Endodermal cell (in vitro differentiated cells): Measurements from ENCODE around the gene SCLY. TPM values are rescaled to one million over a fixed set of nuclear protein-coding genes. Genes with fewer than 3 reads are reported as not detected.

ENCODE experiments used
- DNase-seq: peaks from one replicate; pipeline ENCODE4 v3.0.0-alpha.2; 2017
- H3K27ac ChIP-seq: 2 replicates; pipeline ENCODE4 v1.5.1; 2013; ENCODE audit warnings: mild to moderate bottlenecking, low read depth, low read length, moderate library complexity
- H3K27me3 ChIP-seq: 2 replicates; pipeline ENCODE4 v1.6.1; 2013; ENCODE audit warnings: mild to moderate bottlenecking, low read length, moderate library complexity; ENCODE audit not compliant: insufficient read depth, control insufficient read depth, poor library complexity, severe bottlenecking
- H3K36me3 ChIP-seq: 2 replicates; pipeline ENCODE4 v1.7.0; 2013; ENCODE audit warnings: mild to moderate bottlenecking, low read length, moderate library complexity; ENCODE audit not compliant: control insufficient read depth, insufficient read depth
- H3K4me1 ChIP-seq: one replicate; pipeline ENCODE4 v1.7.0; 2013; ENCODE audit warnings: low read length; ENCODE audit not compliant: control insufficient read depth, insufficient read depth
- H3K4me3 ChIP-seq: 2 replicates; pipeline ENCODE4 v1.5.1; 2013; ENCODE audit warnings: mild to moderate bottlenecking, low read length, moderate library complexity
- H3K9ac ChIP-seq: 2 replicates; pipeline ENCODE4 v1.6.1; 2013; ENCODE audit warnings: mild to moderate bottlenecking, low read length, moderate library complexity; ENCODE audit not compliant: poor library complexity, severe bottlenecking; ENCODE audit errors: extremely low read depth
- H3K9me3 ChIP-seq: 2 replicates; pipeline ENCODE4 v1.6.1; 2013; ENCODE audit warnings: mild to moderate bottlenecking, low read length, moderate library complexity; ENCODE audit not compliant: control insufficient read depth
- H3K27ac Mint-ChIP-seq: 2 replicates; pipeline ENCODE4 v1.8.0; 2020; ENCODE audit warnings: mixed read lengths
- H3K27me3 Mint-ChIP-seq: 2 replicates; pipeline ENCODE4 v1.8.0; 2021; ENCODE audit warnings: mild to moderate bottlenecking, mixed read lengths; ENCODE audit not compliant: insufficient read depth
- H3K36me3 Mint-ChIP-seq: 2 replicates; pipeline ENCODE4 v1.8.0; 2020; ENCODE audit warnings: low read depth, mixed read lengths
- H3K4me1 Mint-ChIP-seq: 2 replicates; pipeline ENCODE4 v1.8.0; 2020; ENCODE audit warnings: mixed read lengths
- H3K4me3 Mint-ChIP-seq: 2 replicates; pipeline ENCODE4 v1.8.0; 2020; ENCODE audit warnings: mild to moderate bottlenecking, moderate library complexity, mixed read lengths
- H3K9me3 Mint-ChIP-seq: 2 replicates; pipeline ENCODE4 v1.8.0; 2020; ENCODE audit warnings: mild to moderate bottlenecking, mixed read lengths
- CTCF ChIP-seq: fragments of 200-600 bp; sonication (generic); conservative IDR thresholded peaks from 2 replicates; pipeline ENCODE4 v1.5.0; 2021; ENCODE audit warnings: antibody characterized with exemption, mild to moderate bottlenecking
- WGBS, 2 experiments: methylation state at CpG; one replicate each; pipeline versions ENCODE4 v1.1.5 to v1.1.7; 2013; ENCODE audit warnings: missing lambda C conversion rate in 2 of 2, mixed read lengths in 1 of 2; ENCODE audit not compliant: insufficient coverage in 1 of 2, insufficient read length in 1 of 2; 5-methylcytosine and 5-hydroxymethylcytosine counted together
- total RNA-seq, 2 donors: library from RNA; stranded (reverse); fragmentation: NEBNext Ultra II Directional in 1 of 2; extraction: Animal tissue kit (Norgen Biotek cat#: 25700) in 1 of 2; gene quantifications; 2 replicates in 1 of 2; 3 replicates in 1 of 2; pipeline ENCODE4 v1.2.1, GENCODE V29; 2021

The SCLY gene
- total RNA-seq, 2 donors from 2014 or later, result 39.0 to 45.0 TPM

GRCh38 chr2:238133499-238134392 lies 72.9 kb downstream of the SCLY start:
- Histone ChIP-seq H3K9ac (no peak overlapping the region), H3K27ac (no peak overlapping the region), H3K27me3 (no peaks in the 10 kb centered on the region), H3K9me3 (no peaks in the 10 kb centered on the region), H3K4me3 (no peak overlapping the region), H3K36me3 (no peaks in the 10 kb centered on the region), H3K4me1 (no peaks in the 10 kb centered on the region)
- H3K4me3 Mint-ChIP-seq, result no peak overlapping the region
- H3K9me3 Mint-ChIP-seq, result no peaks in the 10 kb centered on the region
- no peaks in the 10 kb centered on the region for H3K36me3 Mint-ChIP-seq
- TF ChIP-seq CTCF, result peak; percentile 52
- WGBS, 2 experiments, result 85 to 87% methylated on average over 8 to 14 of the region's 14 CpGs
- H3K27me3 Mint-ChIP-seq, result no peaks in the 10 kb centered on the region
- H3K27ac Mint-ChIP-seq, result no peak overlapping the region
- no peaks in the 10 kb centered on the region for H3K4me1 Mint-ChIP-seq
- DNase-seq, result no peak

GRCh38 chr2:238134393-238134785 lies 73.6 kb downstream of the SCLY start:
- no peaks in the 10 kb centered on the region for H3K4me1 Mint-ChIP-seq
- no peaks in the 10 kb centered on the region for H3K9me3 Mint-ChIP-seq
- Histone ChIP-seq H3K27ac (no peak overlapping the region), H3K9me3 (no peaks in the 10 kb centered on the region), H3K36me3 (no peaks in the 10 kb centered on the region), H3K27me3 (no peaks in the 10 kb centered on the region), H3K4me3 (no peak overlapping the region), H3K9ac (no peak overlapping the region), H3K4me1 (no peaks in the 10 kb centered on the region)
- no peaks in the 10 kb centered on the region for H3K36me3 Mint-ChIP-seq
- H3K27me3 Mint-ChIP-seq, result no peaks in the 10 kb centered on the region
- WGBS, 2 experiments, result 89 to 94% methylated on average over 9 to 11 of the region's 11 CpGs
- no peak for TF ChIP-seq CTCF
- no peak overlapping the region for H3K4me3 Mint-ChIP-seq
- no peak overlapping the region for H3K27ac Mint-ChIP-seq
- DNase-seq, result no peak

GRCh38 chr2:238135601-238136150 lies 74.9 kb downstream of the SCLY start:
- H3K27ac ChIP-seq, result no peak overlapping the region
- no peak for DNase-seq
- 93 to 94% methylated on average over 10 to 15 of the region's 15 CpGs for WGBS, 2 experiments
- H3K9me3 ChIP-seq, result no peaks in the 10 kb centered on the region
- H3K9ac ChIP-seq, result no peak overlapping the region
- no peak overlapping the region for H3K4me3 Mint-ChIP-seq
- no peaks in the 10 kb centered on the region for H3K36me3 ChIP-seq
- H3K9me3 Mint-ChIP-seq, result no peaks in the 10 kb centered on the region
- no peak overlapping the region for H3K4me3 ChIP-seq
- no peak overlapping the region for H3K27ac Mint-ChIP-seq
- H3K27me3 ChIP-seq, result no peaks in the 10 kb centered on the region
- no peak for TF ChIP-seq CTCF
- H3K36me3 Mint-ChIP-seq, result no peaks in the 10 kb centered on the region
- H3K27me3 Mint-ChIP-seq, result no peaks in the 10 kb centered on the region
- H3K4me1 ChIP-seq, result no peaks in the 10 kb centered on the region
- H3K4me1 Mint-ChIP-seq, result no peaks in the 10 kb centered on the region
